ENCODE results near the gene FAM118B.

- no peak for TF ChIP-seq CTCF (IDR thresholded peaks at IDR 0.05)
- no peak for TF ChIP-seq EP300 (IDR thresholded peaks at IDR 0.05)
- no peak for TF ChIP-seq POLR2A (IDR thresholded peaks at IDR 0.05)
Measured at GRCh38 chr11:126166413-126166812, 45.2 kb upstream of the FAM118B start.

All from stomach (tissue), 4 donors.